HCEC 1CT (cell line): Measurements from ENCODE around the gene ZNF80.

ENCODE experiments used
- DNase-seq: peaks from one replicate; pipeline ENCODE4 v3.0.0-alpha.2; 2017

The ZNF80 gene

DNA sequence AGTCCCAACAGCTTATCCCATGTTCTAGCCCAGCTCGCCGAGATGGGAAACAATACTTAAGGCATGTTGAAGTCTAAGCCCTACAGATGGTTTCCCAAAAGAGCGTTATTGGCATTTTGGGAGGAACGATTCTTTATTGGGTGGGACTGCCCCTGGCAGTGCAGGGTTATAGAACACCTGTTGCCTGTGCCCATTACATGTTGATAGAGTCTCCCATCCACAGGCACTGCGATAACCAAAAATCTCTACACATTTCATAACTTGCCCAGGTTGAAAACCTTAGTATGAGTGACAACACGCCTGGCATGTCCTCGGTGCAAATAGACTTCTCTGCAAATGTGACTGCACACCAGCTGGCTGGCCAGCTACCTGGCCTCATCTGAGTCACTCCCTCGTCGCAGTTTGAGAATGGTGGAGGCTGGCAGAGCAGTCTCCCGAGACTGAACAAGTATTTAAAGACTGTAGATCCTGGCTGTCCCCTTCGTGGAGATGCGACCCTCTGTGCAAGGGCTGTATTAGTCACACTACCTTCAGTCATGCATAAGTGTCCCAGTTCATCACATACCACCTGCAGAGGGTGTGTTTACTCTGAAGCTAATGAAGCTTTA is 18.7 kb downstream of the ZNF80 start:
- DNase-seq = no peak

DNA sequence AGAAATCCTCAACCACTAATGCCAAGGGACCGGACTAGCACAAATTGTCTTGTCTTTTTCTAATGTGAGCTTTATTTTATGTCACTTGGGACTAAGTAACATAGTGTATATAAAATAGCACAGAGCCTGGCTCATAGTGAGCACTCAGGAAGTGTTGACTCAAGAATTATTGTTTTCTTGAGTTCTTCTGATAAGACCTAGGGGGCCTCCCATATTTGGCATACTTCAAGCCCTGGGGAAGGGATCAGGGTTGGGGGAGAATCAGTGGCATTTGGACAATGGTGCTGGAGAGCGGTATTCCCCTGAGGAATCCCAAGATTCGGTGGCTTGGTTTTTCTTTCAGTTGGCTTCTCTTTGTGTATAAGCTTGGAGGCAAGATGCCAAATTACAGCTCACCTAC is 19.4 kb downstream of the ZNF80 start:
- DNase-seq = no peak

DNA sequence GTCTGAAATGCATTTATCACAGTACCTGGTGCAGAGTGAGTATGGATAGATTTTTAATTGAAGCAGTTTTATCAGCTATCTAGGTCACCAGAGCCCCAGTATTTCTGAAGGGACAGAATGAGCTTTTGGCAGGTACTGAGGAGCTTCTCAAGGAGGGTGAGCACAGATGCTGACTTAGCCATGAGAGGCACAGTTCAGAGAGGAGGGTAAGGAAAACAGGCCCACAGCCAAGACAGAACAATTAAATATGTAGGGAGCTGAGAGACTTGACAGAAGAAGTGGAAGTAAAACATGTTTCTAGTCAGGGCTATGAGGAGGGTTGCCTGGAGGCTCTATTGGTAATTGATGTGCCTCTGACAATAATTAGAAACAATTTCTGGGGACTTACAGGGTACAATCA is 20.1 kb downstream of the ZNF80 start:
- no peak for DNase-seq

- no peak for DNase-seq
Measured at GRCh38 chr3:114216186-114216970, 21.0 kb downstream of the ZNF80 start.

- no peak for DNase-seq
Measured at GRCh38 chr3:114214542-114215341, 22.6 kb downstream of the ZNF80 start.

DNA sequence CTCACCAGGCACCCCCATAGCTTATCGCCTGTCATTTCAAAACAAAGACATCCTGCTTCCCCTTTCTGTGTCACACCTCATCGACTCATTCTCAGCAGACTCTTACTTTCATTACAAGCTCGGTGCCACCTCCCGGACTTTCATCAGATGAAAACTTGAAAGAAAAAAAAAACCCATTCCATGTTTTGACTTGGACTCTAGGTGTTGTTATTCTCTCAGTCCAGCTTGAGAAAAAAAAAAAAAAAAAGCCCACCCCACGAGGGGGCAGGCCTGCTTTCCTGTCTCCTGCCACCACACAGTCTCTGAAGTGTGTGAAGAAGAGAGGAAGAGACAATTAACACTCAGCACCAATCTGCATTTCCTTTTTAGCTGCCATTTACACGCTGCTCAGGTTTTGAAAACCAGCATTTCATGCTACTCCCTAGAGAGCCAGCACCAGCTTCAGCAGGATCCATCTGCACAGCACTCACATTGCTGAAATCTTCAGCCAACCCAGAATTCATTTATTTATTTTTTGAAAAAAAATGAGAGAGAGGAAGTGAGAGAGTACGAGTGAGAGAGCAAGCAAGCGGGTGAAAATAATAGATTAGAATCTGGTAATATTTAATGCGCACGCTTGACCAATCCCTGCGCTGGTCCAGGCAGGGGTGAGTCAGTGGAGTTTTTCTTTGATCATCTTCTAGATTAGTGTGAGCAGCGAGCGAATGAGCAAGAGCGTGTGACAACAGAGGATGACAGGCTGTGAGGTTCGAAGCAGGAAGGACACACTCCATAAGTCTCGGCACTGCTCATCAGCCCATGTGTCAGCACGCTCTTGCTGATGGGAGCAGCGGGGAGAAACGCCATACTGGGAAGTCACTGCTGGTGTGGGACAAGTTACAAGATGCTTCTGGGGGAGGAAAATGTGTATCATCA is 23.5 kb downstream of the ZNF80 start:
- peak; percentile 16 for DNase-seq

- DNase-seq = no peak
Measured at GRCh38 chr3:114213292-114213626, 24.1 kb downstream of the ZNF80 start.

GRCh38 chr3:114212646-114213045 is 24.7 kb downstream of the ZNF80 start:
- DNase-seq = no peak

DNA sequence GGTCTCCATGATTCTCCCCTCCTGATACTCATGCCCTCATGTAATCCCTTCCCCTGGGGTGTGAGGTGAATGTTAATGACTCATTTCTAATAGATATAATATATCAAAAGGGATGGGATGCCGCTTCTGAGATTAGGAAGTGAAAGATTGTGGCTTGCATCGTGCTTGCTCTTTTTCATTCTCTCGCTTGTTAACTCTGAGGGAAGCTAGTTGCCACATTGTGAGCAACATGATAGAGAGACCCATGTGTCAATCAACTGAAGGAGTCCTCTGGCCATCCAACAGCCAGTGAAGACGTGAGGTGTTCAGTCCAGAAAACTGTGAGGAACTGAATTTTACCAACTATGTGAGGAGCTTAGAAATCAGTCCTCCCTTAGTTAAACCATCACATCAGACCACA is 29.6 kb downstream of the ZNF80 start:
- DNase-seq = no peak

GRCh38 chr3:114206342-114206741 is 31.0 kb downstream of the ZNF80 start:
- DNase-seq = no peak

DNA sequence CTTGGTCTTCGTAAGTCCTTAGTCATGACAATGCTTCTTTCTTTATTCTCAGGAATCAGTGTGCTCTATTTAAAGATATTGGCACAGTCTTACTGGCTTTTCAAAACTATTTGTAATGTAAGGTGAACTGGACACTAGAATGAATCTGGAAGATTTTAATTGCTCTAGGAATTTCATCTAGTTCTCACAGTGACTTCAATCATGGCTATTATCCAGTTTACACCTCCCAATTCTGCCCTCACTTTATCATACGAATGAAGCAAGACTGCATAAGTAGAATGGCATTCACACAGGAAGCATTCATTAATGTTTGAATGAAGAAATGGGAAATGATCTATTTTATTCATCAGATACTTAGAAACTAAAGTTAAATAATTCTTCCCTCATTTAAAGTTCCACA is 31.8 kb downstream of the ZNF80 start:
- DNase-seq = no peak

DNA sequence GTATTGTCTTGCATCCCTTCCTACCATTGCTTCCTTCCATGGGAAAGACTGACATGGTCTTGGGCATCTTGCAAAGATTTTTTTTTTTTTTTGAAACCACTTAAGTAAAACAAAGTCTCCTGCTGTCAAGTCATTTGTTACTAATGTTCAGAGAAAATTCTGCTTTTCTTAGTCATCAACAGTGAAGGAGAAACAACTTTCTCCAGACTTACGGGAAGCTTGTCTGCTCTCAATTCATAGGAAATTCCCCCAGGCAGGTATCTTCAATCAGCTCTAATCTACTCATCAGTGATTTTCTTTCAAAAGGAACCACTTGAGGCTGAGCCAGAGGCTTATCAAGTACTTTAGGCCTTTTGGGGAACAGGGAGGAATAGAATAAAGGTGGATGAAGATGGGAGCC is 42.6 kb downstream of the ZNF80 start:
- no peak for DNase-seq

- no peak for DNase-seq
Measured at GRCh38 chr3:114192136-114192535, 45.2 kb downstream of the ZNF80 start.

DNA sequence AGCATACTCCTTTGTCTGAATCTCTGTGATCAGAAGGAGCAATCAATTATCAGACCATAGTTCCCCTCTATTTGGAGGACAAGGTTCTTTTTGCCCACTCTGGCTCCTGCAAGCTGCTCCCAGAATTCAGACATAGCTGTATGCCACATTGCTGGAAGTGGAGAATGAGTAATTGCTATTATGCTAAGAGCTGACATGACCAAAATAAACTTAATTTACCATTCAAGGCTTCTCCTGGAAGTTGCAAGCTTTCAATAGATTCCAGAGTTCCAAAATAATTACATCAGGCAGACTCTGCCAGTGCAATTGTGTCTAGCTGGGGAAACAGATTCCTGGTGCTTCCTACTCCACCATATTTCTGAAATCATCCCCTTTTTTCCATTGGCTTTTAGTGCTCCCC is 50.9 kb downstream of the ZNF80 start:
- no peak for DNase-seq
